HT-29 (cell line): ENCODE results near the gene CPPED1. TPM values are rescaled to one million over a fixed set of nuclear protein-coding genes. Genes with fewer than 3 reads are reported as not detected.

Source experiments
- DNase-seq: peaks from one replicate; pipeline ENCODE4 v3.0.0-alpha.2; 2015; ENCODE audit warnings: low spot score
- small RNA-seq: library from RNA; depleted of rRNA; stranded (forward); fragments of <200 nt; gene quantifications from one replicate; pipeline ENCODE3, GENCODE V24; 2014
- total RNA-seq: library from RNA; depleted of rRNA; stranded (reverse); fragments of >200 nt; shearing (Covaris generic); gene quantifications from 2 replicates; pipeline ENCODE4 v1.2.3, GENCODE V29; 2014; rRNA removed

CPPED1 gene
- total RNA-seq, 1 experiment from 2014 or later = not detected

DNA sequence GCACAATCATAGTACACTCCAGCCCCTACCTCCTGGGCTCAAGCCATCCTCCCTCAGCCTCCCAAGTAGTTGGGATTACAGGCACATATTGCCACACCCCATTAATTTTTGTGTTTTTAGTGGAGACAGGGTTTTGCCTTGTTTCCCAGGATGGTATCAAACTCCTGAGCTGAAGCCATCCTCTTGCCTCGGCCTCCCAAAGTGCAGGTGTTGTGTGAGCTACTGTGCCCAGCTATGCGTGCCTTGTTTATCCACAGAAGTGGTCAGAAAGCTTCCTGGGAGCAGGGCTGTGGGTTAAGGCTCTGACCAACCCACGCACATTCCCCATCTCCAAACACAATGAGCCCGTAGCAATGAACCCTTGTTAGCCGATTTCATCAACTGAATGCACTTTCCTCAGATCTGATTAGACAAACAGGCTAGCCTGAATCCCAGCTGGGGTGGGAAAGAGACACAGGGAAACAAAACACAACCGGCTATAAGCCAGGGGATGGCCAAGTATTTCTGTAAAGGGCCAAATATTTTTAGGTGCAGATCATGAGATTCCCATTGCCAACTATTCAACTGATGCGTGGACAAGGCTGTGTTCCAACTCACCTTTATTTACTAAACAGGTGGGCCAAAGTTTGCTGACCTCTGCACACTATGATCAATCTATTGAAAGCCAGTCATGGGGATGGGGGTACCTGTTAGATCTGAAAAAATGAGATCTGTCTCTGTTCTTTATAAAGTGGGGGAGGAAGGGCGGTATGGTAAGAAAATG lies 193.6 kb downstream of the CPPED1 start:
- DNase-seq = no peak

Small RNA genes within 50 kb of the gene (small RNA-seq; reads per million reads assigned to genes)
- gene MIR4718 (not detected), gene RF00443 (not detected)

Other genes with a start within 250 kb of the CPPED1 start
- 0.03 and 0.08 TPM in 2 replicates for gene SHISA9, start 97.7 kb upstream of the CPPED1 start, total RNA-seq